K562 (cell line): Measurements from ENCODE around the gene JPH4. TPM values are rescaled to one million over a fixed set of nuclear protein-coding genes. Genes with fewer than 3 reads are reported as not detected.

Experiments
- ATAC-seq: fragments of 200-7000 bp; cut with Tn5 transposase; 3 replicates; pipeline ENCODE4 v1.9.1; 2020; ENCODE audit warnings: moderate library complexity
- BruUV-seq: library from RNA; stranded (reverse); fragments of 400-500 nt; replicated peaks from 2 replicates; lab custom pipeline; 2021; lab: Mats Ljungman, UMichigan
- CTCF ChIA-PET: fragments of 300-600 bp; formaldehyde crosslinking; extraction: SDS; loops from one replicate; lab custom pipeline; 2021; ENCODE audit warnings: low intra/inter-chr PET ratio; lab: Yijun Ruan, JAX
- POLR2A ChIA-PET: fragments of 300-600, 350-650 bp; sonication (Branson Sonifier 250); formaldehyde crosslinking; extraction: SDS; loops from one replicate; lab custom pipeline; 2021; ENCODE audit warnings: antibody characterized with exemption, inconsistent platforms; lab: Yijun Ruan, JAX
- DNase-seq, 4 experiments: peaks; one replicate each; pipeline versions ENCODE4 v3.0.0 to v3.0.0-alpha.2; 2011 to 2018; ENCODE audit warnings: low spot score in 3 of 4, mixed read lengths in 3 of 4; ENCODE audit errors: extremely low read depth in 1 of 4
- FAIRE-seq: peaks from 2 replicates; lab custom pipeline; 2011; peaks lifted over from hg19 to GRCh38; lab: Jason Lieb, UNC
- H2AFZ ChIP-seq: 2 replicates; pipeline ENCODE4 v1.6.0; 2011; ENCODE audit warnings: low read depth, low read length, control low read depth, inconsistent platforms
- H3K27ac ChIP-seq: fragments of 200-600 bp; 3 replicates; pipeline ENCODE4 v1.8.0; 2011; ENCODE audit warnings: low read depth, mild to moderate bottlenecking, control low read depth, inconsistent platforms, low read length, moderate library complexity, mixed read lengths; ENCODE audit errors: extremely low read depth
- H3K27me3 ChIP-seq, 2 experiments: fragments of 300-600 bp in 1 of 2; 2 replicates in 1 of 2; 3 replicates in 1 of 2; pipeline versions ENCODE4 v1.6.0 to v1.8.0; 2011; ENCODE audit warnings: inconsistent platforms in 2 of 2, low read length in 2 of 2, mild to moderate bottlenecking in 1 of 2, mixed read lengths in 1 of 2, moderate library complexity in 1 of 2; ENCODE audit not compliant: control insufficient read depth in 2 of 2, insufficient read depth in 2 of 2
- H3K36me3 ChIP-seq: fragments of 300-600 bp; 3 replicates; pipeline ENCODE4 v1.8.0; 2011; ENCODE audit warnings: mild to moderate bottlenecking, low read length, inconsistent platforms; ENCODE audit not compliant: control insufficient read depth, insufficient read depth
- H3K4me1 ChIP-seq, 2 experiments: fragments of 200-600 bp in 1 of 2; replicated peaks in 1 of 2; 2 replicates in 1 of 2; 3 replicates in 1 of 2; pipeline versions ENCODE4 v1.5.1 to v1.8.0; 2011; ENCODE audit warnings: inconsistent platforms in 2 of 2, low read length in 2 of 2, mild to moderate bottlenecking in 1 of 2, mixed read lengths in 1 of 2, moderate library complexity in 1 of 2; ENCODE audit not compliant: control insufficient read depth in 2 of 2, insufficient read depth in 2 of 2
- H3K4me2 ChIP-seq: 2 replicates; pipeline ENCODE4 v1.6.1; 2011; ENCODE audit warnings: low read length, control low read depth, inconsistent platforms, mixed read lengths; ENCODE audit not compliant: insufficient read depth
- H3K4me3 ChIP-seq: fragments of 200-600 bp; sonication (generic), shearing (Covaris generic); 2 replicates; pipeline ENCODE4 v1.5.1; 2016; ENCODE audit warnings: control low read depth, inconsistent platforms
- H3K79me2 ChIP-seq: fragments of 200-600 bp; 3 replicates; pipeline ENCODE4 v1.8.0; 2011; ENCODE audit warnings: low read length, inconsistent platforms; ENCODE audit not compliant: control insufficient read depth, insufficient read depth
- H3K9ac ChIP-seq, 2 experiments: 2 replicates each; pipeline versions ENCODE4 v1.6.0 to v1.6.1; 2011; ENCODE audit warnings: low read depth in 2 of 2, low read length in 2 of 2, control low read depth in 1 of 2, inconsistent platforms in 1 of 2, mild to moderate bottlenecking in 1 of 2, mixed read lengths in 1 of 2; ENCODE audit not compliant: insufficient read depth in 1 of 2
- H3K9me1 ChIP-seq: one replicate; pipeline ENCODE4 v1.6.0; 2011; ENCODE audit warnings: inconsistent platforms, mild to moderate bottlenecking, low read length, moderate library complexity; ENCODE audit not compliant: control insufficient read depth, insufficient read depth
- H3K9me3 ChIP-seq: replicated peaks from 2 replicates; pipeline ENCODE4 v1.5.1; 2011; ENCODE audit warnings: low read depth, low read length, inconsistent platforms; ENCODE audit not compliant: control insufficient read depth, insufficient read depth
- H4K20me1 ChIP-seq: replicated peaks from 2 replicates; pipeline ENCODE4 v1.6.1; 2011; ENCODE audit warnings: low read length, inconsistent platforms, mixed read lengths; ENCODE audit not compliant: control insufficient read depth, insufficient read depth
- FOXA1 ChIP-seq: fragments of 450-650 bp; IDR thresholded peaks from 2 replicates; pipeline ENCODE4 v1.6.1; 2016; ENCODE audit warnings: mild to moderate bottlenecking, borderline replicate concordance
- HNRNPH1 ChIP-seq: fragments of 200-400 bp; formaldehyde crosslinking; optimal IDR thresholded peaks from 2 replicates; pipeline ENCODE3; 2017; ENCODE audit warnings: low read depth, mild to moderate bottlenecking, low read length, moderate library complexity
- HOXB6 ChIP-seq: fragments of 250-450 bp; sonication (Bioruptor Pico); IDR thresholded peaks from 2 replicates; pipeline ENCODE4 v1.5.1; 2022; ENCODE audit warnings: mild to moderate bottlenecking, borderline replicate concordance
- NFIX ChIP-seq: fragments of 250-450 bp; sonication (Bioruptor Pico); IDR thresholded peaks from 2 replicates; pipeline ENCODE4 v1.4.0; 2020; ENCODE audit warnings: low read depth, mild to moderate bottlenecking, moderate library complexity
- PHF21A ChIP-seq: fragments of 450-650 bp; IDR thresholded peaks from 2 replicates; pipeline ENCODE4 v1.6.1; 2017; ENCODE audit warnings: low read depth, borderline replicate concordance
- RHOXF2B ChIP-seq: fragments of 250-450 bp; sonication (Bioruptor Pico); conservative IDR thresholded peaks from 2 replicates; pipeline ENCODE4 v1.5.1; 2021
- WGBS: fragments of 100-300 bp; shearing (Covaris generic); methylation state at CpG from one replicate; pipeline ENCODE4 v1.1.6; 2016; ENCODE audit warnings: low coverage, mixed read lengths; ENCODE audit not compliant: insufficient coverage; ENCODE audit errors: missing lambda C conversion rate; 5-methylcytosine and 5-hydroxymethylcytosine counted together
- in situ Hi-C: fragments of 300-500 bp; cut with MboI; formaldehyde crosslinking; loops from 4 replicates; pipeline ENCODE4 v1.15.0; 2018; ENCODE audit warnings: inconsistent platforms, mixed read lengths
- intact Hi-C: fragments of 100-400 bp; cut with micrococcal nuclease; formaldehyde crosslinking; loops from 2 replicates; pipeline ENCODE4 v1.14.2; 2022
- polyA plus RNA-seq, 8 experiments: library from polyadenylated mRNA; depleted of rRNA in 4 of 8; stranded (reverse) in 5 of 8; unstranded in 3 of 8; fragments of >200 nt; fragmentation: Nextera tagmentation in 2 of 8; fragmentation: Illumina TruSeq in 1 of 8; extraction: Ambion mirVana in 2 of 8; extraction: Trizol in 1 of 8; gene quantifications; 2 replicates each; pipeline versions ENCODE4 v1.2.1 to v1.2.3, GENCODE V29; 2011 to 2014; ENCODE audit warnings: inconsistent platforms in 1 of 8, missing spikeins in 1 of 8
- total RNA-seq, 7 experiments: library from RNA; depleted of rRNA in 6 of 7; stranded (reverse); fragments of >200 nt in 6 of 7; fragmentation: Illumina TruSeq in 2 of 7; extraction: Trizol in 2 of 7; gene quantifications; 2 replicates each; pipeline versions ENCODE4 v1.2.1 to v1.2.3, GENCODE V29; 2011 to 2021; ENCODE audit warnings: low replicate concordance in 1 of 7
- TF ChIP-seq, protein P1 (sequence below), 3 experiments: fragments of 200-800 bp in 1 of 3; sonication (Bioruptor generic) in 1 of 3; sonication (generic) in 1 of 3; formaldehyde crosslinking in 1 of 3; IDR thresholded peaks; 2 replicates each; pipeline versions ENCODE4 v1.6.1 to v1.8.0; 2016 to 2022; ENCODE audit warnings: mild to moderate bottlenecking in 2 of 3, missing compliant biosample characterization in 2 of 3, missing genetic modification characterization in 2 of 3, missing genetic modification reagents in 1 of 3
- TF ChIP-seq, protein P2 (sequence below): fragments of 250-450 bp; sonication (Bioruptor Pico); IDR thresholded peaks from 2 replicates; pipeline ENCODE4 v1.5.0; 2021

Gene JPH4
- total and polyA plus RNA-seq, 9 of the 15 experiments (the other 6 are each of a cell fraction or from before 2014, with no cell fraction given) = 0.04 to 0.13 (median 0.06) TPM; not detected in 5

DNA sequence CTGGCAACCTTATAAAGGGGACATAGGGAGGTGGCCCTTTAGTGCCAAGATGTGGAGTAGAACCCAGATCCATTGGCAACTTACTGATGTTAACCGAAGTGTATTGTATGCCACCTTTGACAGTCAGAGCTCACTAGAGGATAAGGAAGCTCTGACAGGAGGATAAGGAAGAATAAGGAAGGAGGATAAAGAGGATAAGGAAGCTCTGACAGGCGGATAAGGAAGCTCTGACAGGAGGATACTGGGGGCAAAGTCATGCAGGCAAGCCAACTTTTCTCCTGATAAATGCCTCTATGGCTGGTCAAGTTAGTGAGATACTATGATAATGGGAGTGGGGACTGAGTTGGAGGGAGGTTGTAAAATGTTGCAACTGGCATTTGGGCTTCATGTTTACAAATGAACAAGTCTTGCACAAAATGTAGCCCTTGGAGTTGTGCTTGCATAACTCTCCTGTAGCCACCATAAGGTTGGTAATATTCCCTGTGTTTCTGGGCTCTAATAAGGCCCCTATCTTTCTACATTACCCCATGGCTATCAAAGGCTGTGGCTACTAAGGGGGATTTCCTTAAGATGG lies 39.9 kb upstream of the JPH4 start:
- Histone ChIP-seq H3K4me1 (peaks cover 0 to 2% of the 10 kb centered on the region in 2 experiments; a peak in 1 of 5 replicates), H3K79me2 (no peaks in the 10 kb centered on the region), H2AFZ (no peak overlapping the region), H3K27me3 (peaks cover 0 to 4% of the 10 kb centered on the region in 2 experiments; a peak in 1 of 5 replicates), H3K27ac (no peak overlapping the region), H3K36me3 (no peaks in the 10 kb centered on the region), H3K9ac (no peak overlapping the region), H3K4me2 (no peak overlapping the region), H3K4me3 (no peak overlapping the region), H3K9me1 (no peaks in the 10 kb centered on the region)
- intact Hi-C loops = no loop called here
- no peak for ATAC-seq
- POLR2A ChIA-PET = interaction anchor here (0.7 kb wide), 1 partner anchor 18 kb away, joined by 3 read pairs; no protein-coding TSS in a partner anchor
- FAIRE-seq = no peak
- no TSS peak for BruUV-seq
- CTCF ChIA-PET = interaction anchor here (0.7 kb wide), 1 partner anchor 23 kb away, joined by 3 read pairs; no protein-coding TSS in a partner anchor
- DNase-seq = no peak
- TF ChIP-seq FOXA1 = no peak
- TF ChIP-seq HNRNPH1 = no peak
- TF ChIP-seq RHOXF2B = no peak
- no peak for TF ChIP-seq PHF21A
- TF ChIP-seq HOXB6 = no peak
- TF ChIP-seq, protein P1, sequence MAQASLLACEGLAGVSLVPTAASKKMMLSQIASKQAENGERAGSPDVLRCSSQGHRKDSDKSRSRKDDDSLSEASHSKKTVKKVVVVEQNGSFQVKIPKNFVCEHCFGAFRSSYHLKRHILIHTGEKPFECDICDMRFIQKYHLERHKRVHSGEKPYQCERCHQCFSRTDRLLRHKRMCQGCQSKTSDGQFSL (CRISPR knock-in tag; IDR thresholded peaks at IDR 0.05) = no peak
- TF ChIP-seq, protein P1 (tag; IDR thresholded peaks at IDR 0.05) = no peak
- TF ChIP-seq NFIX (CRISPR knock-in tag) = no peak
- TF ChIP-seq, protein P2, sequence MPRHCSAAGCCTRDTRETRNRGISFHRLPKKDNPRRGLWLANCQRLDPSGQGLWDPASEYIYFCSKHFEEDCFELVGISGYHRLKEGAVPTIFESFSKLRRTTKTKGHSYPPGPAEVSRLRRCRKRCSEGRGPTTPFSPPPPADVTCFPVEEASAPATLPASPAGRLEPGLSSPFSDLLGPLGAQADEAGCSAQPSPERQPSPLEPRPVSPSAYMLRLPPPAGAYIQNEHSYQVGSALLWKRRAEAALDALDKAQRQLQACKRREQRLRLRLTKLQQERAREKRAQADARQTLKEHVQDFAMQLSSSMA (CRISPR knock-in tag) = no peak
- TF ChIP-seq, all 486 proteins: peak for 0
- WGBS = 0% methylated on average over 2 of the region's 2 CpGs
- Histone ChIP-seq H4K20me1 (no peaks in the 10 kb centered on the region), H3K9me3 (no peaks in the 10 kb centered on the region)
- in situ Hi-C loops = no loop called here
